SK-N-SH (cell line): ENCODE measurements around the gene TENT5A. TPM values are rescaled to one million over a fixed set of nuclear protein-coding genes. Genes with fewer than 3 reads are reported as not detected.

Experiments
- CTCF ChIA-PET: fragments of 300-600, 350-600 bp; formaldehyde crosslinking; extraction: SDS; loops from one replicate; lab custom pipeline; 2021; lab: Yijun Ruan, JAX
- POLR2A ChIA-PET: fragments of 350-600 bp; sonication (Branson Sonifier 250); formaldehyde crosslinking; extraction: SDS; loops from one replicate; lab custom pipeline; 2020; ENCODE audit warnings: antibody characterized with exemption, inconsistent platforms; lab: Yijun Ruan, JAX
- DNase-seq: peaks from one replicate; pipeline ENCODE4 v3.0.0; 2012
- H2AFZ ChIP-seq: fragments of 200-600 bp; sonication (generic); 2 replicates; pipeline ENCODE4 v1.8.1; 2016; ENCODE audit warnings: antibody characterized with exemption, mild to moderate bottlenecking, low read depth
- H3F3A ChIP-seq: fragments of 200-600 bp; sonication (generic); replicated peaks from 2 replicates; pipeline ENCODE3; 2016; ENCODE audit warnings: antibody characterized with exemption, mild to moderate bottlenecking; ENCODE audit not compliant: insufficient read depth
- H3K27ac ChIP-seq, 2 experiments: fragments of 200-500 bp in 1 of 2; fragments of 200-600 bp in 1 of 2; sonication (Bioruptor generic) in 1 of 2; sonication (generic), shearing (Covaris generic) in 1 of 2; 2 replicates each; pipeline versions ENCODE4 v1.5.1 to v1.6.1; 2014 to 2016; ENCODE audit warnings: low read depth in 2 of 2, inconsistent platforms in 1 of 2, low read length in 1 of 2, mild to moderate bottlenecking in 1 of 2, mixed read lengths in 1 of 2
- H3K27me3 ChIP-seq: fragments of 200-600 bp; sonication (generic), shearing (Covaris generic); 2 replicates; pipeline ENCODE4 v1.6.1; 2016; ENCODE audit warnings: mixed run types; ENCODE audit not compliant: insufficient read depth
- H3K36me3 ChIP-seq, 2 experiments: fragments of 200-500 bp in 1 of 2; fragments of 200-600 bp in 1 of 2; sonication (Bioruptor generic) in 1 of 2; sonication (generic) in 1 of 2; replicated peaks in 1 of 2; 2 replicates each; pipeline versions ENCODE3 to v1.5.1; 2014 to 2016; ENCODE audit warnings: low read length in 1 of 2, mild to moderate bottlenecking in 1 of 2; ENCODE audit not compliant: insufficient read depth in 2 of 2, control insufficient read depth in 1 of 2
- H3K4me1 ChIP-seq, 2 experiments: fragments of 200-500 bp in 1 of 2; fragments of 200-600 bp in 1 of 2; sonication (Bioruptor generic) in 1 of 2; sonication (generic), shearing (Covaris generic) in 1 of 2; 2 replicates each; pipeline versions ENCODE4 v1.5.1 to v1.6.1; 2014 to 2016; ENCODE audit warnings: low read depth in 1 of 2, low read length in 1 of 2, mixed run types in 1 of 2; ENCODE audit not compliant: insufficient read depth in 2 of 2, control insufficient read depth in 1 of 2
- H3K4me2 ChIP-seq: fragments of 200-600 bp; sonication (generic), shearing (Covaris generic); 2 replicates; pipeline ENCODE4 v1.6.1; 2017; ENCODE audit warnings: mixed run types
- H3K4me3 ChIP-seq, 2 experiments: fragments of 200-500 bp in 1 of 2; fragments of 200-600 bp in 1 of 2; sonication (Bioruptor generic) in 1 of 2; sonication (generic), shearing (Covaris generic) in 1 of 2; 2 replicates each; pipeline versions ENCODE4 v1.5.1 to v1.8.1; 2014 to 2016; ENCODE audit warnings: low read depth in 2 of 2, inconsistent platforms in 1 of 2, low read length in 1 of 2, mild to moderate bottlenecking in 1 of 2, mixed read lengths in 1 of 2, moderate library complexity in 1 of 2
- H3K79me2 ChIP-seq: fragments of 200-600 bp; sonication (generic); 2 replicates; pipeline ENCODE4 v1.8.1; 2017; ENCODE audit warnings: mild to moderate bottlenecking; ENCODE audit not compliant: insufficient read depth
- H3K9ac ChIP-seq: fragments of 200-600 bp; sonication (generic); 2 replicates; pipeline ENCODE4 v1.6.1; 2017; ENCODE audit warnings: mixed run types
- H3K9me2 ChIP-seq: fragments of 200-600 bp; sonication (generic); 2 replicates; pipeline ENCODE4 v1.6.1; 2017; ENCODE audit warnings: mixed run types
- H3K9me3 ChIP-seq: fragments of 200-600 bp; sonication (generic); 2 replicates; pipeline ENCODE4 v1.6.1; 2017; ENCODE audit warnings: mixed run types, mild to moderate bottlenecking, moderate library complexity
- H4K20me1 ChIP-seq: fragments of 200-600 bp; sonication (generic); 2 replicates; pipeline ENCODE4 v1.6.1; 2017; ENCODE audit warnings: mild to moderate bottlenecking, mixed run types; ENCODE audit not compliant: insufficient read depth
- CHD2 ChIP-seq: fragments of 150-350 bp; IDR thresholded peaks from 2 replicates; pipeline ENCODE4 v1.6.1; 2018; ENCODE audit warnings: low read length; ENCODE audit not compliant: partially characterized antibody
- GABPA ChIP-seq: IDR thresholded peaks from 2 replicates; pipeline ENCODE4 v1.4.0; 2012; ENCODE audit warnings: low read depth, mild to moderate bottlenecking
- NFIC ChIP-seq: IDR thresholded peaks from 2 replicates; pipeline ENCODE4 v1.4.0; 2012; ENCODE audit warnings: borderline replicate concordance
- NRF1 ChIP-seq: IDR thresholded peaks from 2 replicates; pipeline ENCODE4 v1.6.1; 2012; ENCODE audit warnings: low read depth, mild to moderate bottlenecking, low read length
- POLR2AphosphoS5 ChIP-seq: IDR thresholded peaks from 2 replicates; pipeline ENCODE4 v1.6.1; 2012; ENCODE audit warnings: low read depth, low read length
- RAD21 ChIP-seq: IDR thresholded peaks from 2 replicates; pipeline ENCODE4 v1.6.1; 2012; ENCODE audit warnings: mild to moderate bottlenecking, low read length
- RCOR1 ChIP-seq: fragments of 150-350 bp; IDR thresholded peaks from 2 replicates; pipeline ENCODE4 v1.6.1; 2017; ENCODE audit warnings: antibody characterized with exemption, low read length
- RFX5 ChIP-seq: IDR thresholded peaks from 2 replicates; pipeline ENCODE4 v1.6.1; 2012; ENCODE audit warnings: mild to moderate bottlenecking, improper control_type of control experiment, low read length
- RXRA ChIP-seq: IDR thresholded peaks from 2 replicates; pipeline ENCODE4 v1.4.0; 2012; ENCODE audit warnings: low read depth, mild to moderate bottlenecking, borderline replicate concordance
- SMC3 ChIP-seq: IDR thresholded peaks from 2 replicates; pipeline ENCODE4 v1.6.1; 2012; ENCODE audit warnings: low read depth, low read length, improper control_type of control experiment
- TAF1 ChIP-seq: IDR thresholded peaks from 2 replicates; pipeline ENCODE4 v1.6.1; 2012; ENCODE audit warnings: low read depth, mild to moderate bottlenecking, low read length, moderate library complexity, borderline replicate concordance
- TCF12 ChIP-seq: IDR thresholded peaks from 2 replicates; pipeline ENCODE4 v1.4.0; 2012
- TEAD4 ChIP-seq: IDR thresholded peaks from 2 replicates; pipeline ENCODE4 v1.4.0; 2012; ENCODE audit warnings: mild to moderate bottlenecking, borderline replicate concordance; ENCODE audit not compliant: insufficient read depth
- YY1 ChIP-seq: IDR thresholded peaks from 2 replicates; pipeline ENCODE4 v1.4.0; 2012; ENCODE audit warnings: low read depth, mild to moderate bottlenecking
- WGBS: methylation state at CpG from one replicate; pipeline ENCODE4 v1.1.6; 2017; ENCODE audit warnings: low lambda C conversion rate; 5-methylcytosine and 5-hydroxymethylcytosine counted together
- polyA plus RNA-seq, 3 experiments: library from polyadenylated mRNA; depleted of rRNA; stranded (reverse); fragments of >200 nt; gene quantifications; 2 replicates each; pipeline ENCODE4 v1.2.3, GENCODE V29; 2012
- TF ChIP-seq, protein P1 (sequence below): IDR thresholded peaks from 2 replicates; pipeline ENCODE4 v1.4.0; 2012; ENCODE audit warnings: low read depth, borderline replicate concordance
- TF ChIP-seq, protein P2 (sequence below): fragments of 150-350 bp; IDR thresholded peaks from 2 replicates; pipeline ENCODE4 v1.6.1; 2016; ENCODE audit warnings: mild to moderate bottlenecking, low read depth, low read length
- TF ChIP-seq, protein P3 (sequence below): IDR thresholded peaks from 2 replicates; pipeline ENCODE4 v1.4.0; 2012; ENCODE audit warnings: low read depth

TENT5A gene
- polyA plus RNA-seq, 1 of the 3 experiments (the other 2 are of a cell fraction) = 4.9 TPM

DNA sequence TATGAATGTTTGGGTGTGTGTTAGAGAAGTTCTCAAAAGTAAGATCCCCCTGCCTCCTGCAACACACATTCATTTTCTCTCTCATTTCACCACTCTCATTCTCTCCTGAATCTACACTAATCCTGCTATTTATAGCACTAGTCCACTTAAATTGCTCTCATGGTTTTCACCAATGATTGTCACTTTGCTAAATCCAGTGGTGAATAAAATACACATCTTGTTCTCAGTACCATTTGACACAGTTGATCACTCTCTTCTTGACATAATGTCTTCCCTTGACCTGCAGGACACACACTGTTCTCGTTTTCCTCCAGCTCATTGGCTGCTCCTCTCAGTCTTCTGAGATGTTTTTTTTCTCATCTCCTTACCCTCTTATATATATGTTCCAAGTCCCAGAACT lies 32.1 kb downstream of the TENT5A start:
- no peak for DNase-seq
- no peaks in the 10 kb centered on the region for H3K27me3 ChIP-seq
- H3K79me2 ChIP-seq = no peaks in the 10 kb centered on the region
- H3K4me2 ChIP-seq = no peak overlapping the region
- no peaks in the 10 kb centered on the region; a peak in 2 of 4 replicates for H3K4me1 ChIP-seq
- TF ChIP-seq RFX5 = no peak
- TF ChIP-seq NFIC = no peak
- no peak for TF ChIP-seq POLR2AphosphoS5
- no peak for TF ChIP-seq RXRA
- TF ChIP-seq, protein P1, sequence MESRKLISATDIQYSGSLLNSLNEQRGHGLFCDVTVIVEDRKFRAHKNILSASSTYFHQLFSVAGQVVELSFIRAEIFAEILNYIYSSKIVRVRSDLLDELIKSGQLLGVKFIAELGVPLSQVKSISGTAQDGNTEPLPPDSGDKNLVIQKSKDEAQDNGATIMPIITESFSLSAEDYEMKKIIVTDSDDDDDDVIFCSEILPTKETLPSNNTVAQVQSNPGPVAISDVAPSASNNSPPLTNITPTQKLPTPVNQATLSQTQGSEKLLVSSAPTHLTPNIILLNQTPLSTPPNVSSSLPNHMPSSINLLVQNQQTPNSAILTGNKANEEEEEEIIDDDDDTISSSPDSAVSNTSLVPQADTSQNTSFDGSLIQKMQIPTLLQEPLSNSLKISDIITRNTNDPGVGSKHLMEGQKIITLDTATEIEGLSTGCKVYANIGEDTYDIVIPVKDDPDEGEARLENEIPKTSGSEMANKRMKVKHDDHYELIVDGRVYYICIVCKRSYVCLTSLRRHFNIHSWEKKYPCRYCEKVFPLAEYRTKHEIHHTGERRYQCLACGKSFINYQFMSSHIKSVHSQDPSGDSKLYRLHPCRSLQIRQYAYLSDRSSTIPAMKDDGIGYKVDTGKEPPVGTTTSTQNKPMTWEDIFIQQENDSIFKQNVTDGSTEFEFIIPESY = no peak
- TF ChIP-seq, protein P2, sequence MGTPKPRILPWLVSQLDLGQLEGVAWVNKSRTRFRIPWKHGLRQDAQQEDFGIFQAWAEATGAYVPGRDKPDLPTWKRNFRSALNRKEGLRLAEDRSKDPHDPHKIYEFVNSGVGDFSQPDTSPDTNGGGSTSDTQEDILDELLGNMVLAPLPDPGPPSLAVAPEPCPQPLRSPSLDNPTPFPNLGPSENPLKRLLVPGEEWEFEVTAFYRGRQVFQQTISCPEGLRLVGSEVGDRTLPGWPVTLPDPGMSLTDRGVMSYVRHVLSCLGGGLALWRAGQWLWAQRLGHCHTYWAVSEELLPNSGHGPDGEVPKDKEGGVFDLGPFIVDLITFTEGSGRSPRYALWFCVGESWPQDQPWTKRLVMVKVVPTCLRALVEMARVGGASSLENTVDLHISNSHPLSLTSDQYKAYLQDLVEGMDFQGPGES = no peak
- no peak for TF ChIP-seq RAD21
- TF ChIP-seq, all 33 proteins: peak for 0
- no peaks in the 10 kb centered on the region for H3F3A ChIP-seq
- no peaks in the 10 kb centered on the region for H3K9me3 ChIP-seq
- no peaks in the 10 kb centered on the region for H3K36me3 ChIP-seq
- H3K9ac ChIP-seq = no peak overlapping the region
- CTCF ChIA-PET = no interaction called here
- no peak overlapping the region for H2AFZ ChIP-seq
- no peak overlapping the region for H3K27ac ChIP-seq
- 68% methylated on average over 1 of the region's 1 CpG for whole genome bisulfite sequencing
- no peaks in the 10 kb centered on the region for H4K20me1 ChIP-seq
- H3K9me2 ChIP-seq = no peaks in the 10 kb centered on the region
- POLR2A ChIA-PET = no interaction called here
- H3K4me3 ChIP-seq = no peak overlapping the region

DNA sequence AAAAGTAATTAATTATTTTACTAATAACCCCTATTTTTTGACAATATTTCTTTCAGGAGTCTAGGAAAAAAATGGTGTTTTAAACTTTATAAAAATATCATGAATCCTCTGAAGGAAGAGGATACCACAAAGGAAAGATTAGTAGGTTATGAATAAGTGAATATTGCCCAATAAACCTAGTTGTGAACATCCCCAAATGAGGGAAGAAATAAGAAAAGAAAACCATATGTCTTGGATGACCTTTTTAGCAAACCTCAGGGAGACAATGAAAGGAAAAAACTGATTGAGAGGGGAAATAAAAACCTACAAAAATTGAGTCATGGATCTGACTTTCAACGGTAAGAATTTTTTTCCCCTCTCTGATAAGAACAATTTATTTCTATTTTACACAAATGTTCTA lies 34.4 kb downstream of the TENT5A start:
- DNase-seq = no peak

More for the DNA sequence above, 34.4 kb downstream of the TENT5A start:
- Histone ChIP-seq H3K4me2 (no peak overlapping the region), H2AFZ (peak overlapping the region; percentile 1; the same call in 1 of the 2 replicates), H3K79me2 (no peaks in the 10 kb centered on the region), H3K27ac (no peak overlapping the region), H3K9me2 (no peaks in the 10 kb centered on the region), H3K36me3 (no peaks in the 10 kb centered on the region), H3K9ac (no peak overlapping the region), H3K4me3 (no peak overlapping the region), H3K9me3 (no peaks in the 10 kb centered on the region), H3K4me1 (no peaks in the 10 kb centered on the region; a peak in 2 of 4 replicates), H4K20me1 (no peaks in the 10 kb centered on the region), H3F3A (no peaks in the 10 kb centered on the region), H3K27me3 (no peaks in the 10 kb centered on the region)
- ChIA-PET CTCF (interaction anchor here (1.3 kb wide), 1 partner anchor 36 kb away, joined by 3 read pairs; no protein-coding TSS in a partner anchor), POLR2A (no interaction called here)
- no peak for TF ChIP-seq GABPA
- no peak for TF ChIP-seq RXRA
- no peak for TF ChIP-seq NRF1
- TF ChIP-seq, protein P3, sequence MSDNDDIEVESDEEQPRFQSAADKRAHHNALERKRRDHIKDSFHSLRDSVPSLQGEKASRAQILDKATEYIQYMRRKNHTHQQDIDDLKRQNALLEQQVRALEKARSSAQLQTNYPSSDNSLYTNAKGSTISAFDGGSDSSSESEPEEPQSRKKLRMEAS = no peak
- TF ChIP-seq RCOR1 = no peak
- no peak for TF ChIP-seq YY1
- no peak for TF ChIP-seq TAF1
- TF ChIP-seq, protein P1 = no peak
- no peak for TF ChIP-seq TEAD4
- no peak for TF ChIP-seq SMC3
- no peak for TF ChIP-seq TCF12
- no peak for TF ChIP-seq CHD2
- whole genome bisulfite sequencing = 76% methylated on average over 1 of the region's 1 CpG
